NCI-H526 treated with DMSO at 0.1 percent for 48 hours (cell line): Measurements from ENCODE around the gene JAM3.
"Not testable (repeated sequence)": the region's sequence is repeated elsewhere in the genome, so short reads cannot be mapped to it uniquely, and the experiment has no call there.

Experiments used
- DNase-seq: peaks from one replicate; lab custom pipeline; 2025; lab: John Stamatoyannopoulos, UW

Gene JAM3

DNA sequence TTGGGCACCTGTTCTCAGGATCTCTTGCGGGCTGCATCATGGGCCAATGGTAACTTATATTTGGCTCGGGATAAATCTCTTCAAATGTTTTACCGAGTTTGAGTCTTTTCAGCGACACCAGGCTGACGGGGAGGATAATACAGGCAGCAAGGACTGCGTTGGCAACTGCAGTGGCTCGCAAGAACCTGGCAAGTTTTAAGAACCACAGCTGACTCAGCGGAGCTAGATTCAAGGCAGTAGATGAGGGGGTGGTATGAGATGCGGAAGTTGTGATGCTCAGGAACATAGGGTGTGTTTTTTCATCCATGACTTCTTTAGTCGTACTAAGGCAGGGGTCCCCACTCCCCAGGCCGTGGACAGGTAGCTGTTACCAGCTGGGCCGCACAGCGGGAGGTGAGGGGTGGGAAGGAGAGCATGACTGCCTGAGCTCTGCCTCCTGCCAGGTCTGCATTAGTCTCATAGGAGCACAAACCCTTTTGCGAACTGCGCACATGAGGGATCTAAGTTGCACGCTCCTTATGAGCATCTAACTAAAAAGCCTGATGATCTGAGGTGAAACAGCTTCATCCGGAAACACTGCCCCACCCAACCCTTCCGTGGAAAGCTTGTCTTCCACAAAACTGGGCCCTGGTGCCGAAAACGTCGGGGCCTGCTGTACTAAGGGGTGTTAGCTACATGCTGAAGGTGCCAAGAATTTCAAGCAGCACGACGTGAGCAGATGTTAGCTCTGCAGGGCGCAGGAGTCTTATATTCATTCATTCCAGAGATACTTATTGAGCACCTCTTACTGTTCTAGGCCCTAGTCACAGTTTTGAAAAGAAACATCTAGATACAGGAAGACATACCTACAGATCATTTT lies 6.4 kb upstream of the JAM3 start:
- DNase-seq: no peak

GRCh38 chr11:134063124-134063495 lies 5.8 kb upstream of the JAM3 start:
- DNase-seq: no peak

DNA sequence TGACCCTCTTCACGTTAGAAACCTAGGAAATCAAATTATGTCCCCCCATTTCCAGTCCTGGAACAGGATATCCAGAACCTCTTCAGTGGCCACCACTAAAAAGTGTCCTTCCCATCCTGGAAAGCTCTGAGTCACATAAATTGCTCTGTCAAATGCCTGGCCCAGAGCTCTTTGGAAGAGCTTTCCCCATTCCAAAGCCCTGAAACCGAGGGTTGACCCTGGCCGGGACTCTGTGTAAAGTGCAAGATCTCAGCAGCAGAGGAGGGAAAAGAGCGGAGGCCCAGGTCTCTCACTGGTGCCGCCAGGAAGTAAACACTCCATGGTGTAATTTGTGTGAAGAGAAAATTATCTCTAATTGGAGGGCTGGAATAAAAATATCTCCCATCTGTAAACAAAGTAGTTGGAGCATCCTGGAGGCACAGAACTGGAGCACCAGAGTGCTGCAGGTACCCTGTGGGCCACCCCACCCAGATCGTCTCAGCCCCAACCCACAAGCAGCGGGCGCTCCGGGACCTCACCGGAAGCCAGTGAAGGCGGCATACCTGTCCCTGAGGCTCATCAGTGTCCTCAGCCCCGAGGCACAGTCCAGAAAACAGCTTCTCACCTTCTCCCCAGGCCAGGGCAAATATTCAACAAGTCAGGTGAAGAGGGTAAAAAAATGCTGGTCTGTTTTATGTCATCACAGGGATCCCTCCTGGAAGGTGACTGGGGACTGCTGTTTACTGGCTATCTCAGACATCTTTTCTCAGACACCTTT lies 4.7 kb upstream of the JAM3 start:
- DNase-seq: no peak

DNA sequence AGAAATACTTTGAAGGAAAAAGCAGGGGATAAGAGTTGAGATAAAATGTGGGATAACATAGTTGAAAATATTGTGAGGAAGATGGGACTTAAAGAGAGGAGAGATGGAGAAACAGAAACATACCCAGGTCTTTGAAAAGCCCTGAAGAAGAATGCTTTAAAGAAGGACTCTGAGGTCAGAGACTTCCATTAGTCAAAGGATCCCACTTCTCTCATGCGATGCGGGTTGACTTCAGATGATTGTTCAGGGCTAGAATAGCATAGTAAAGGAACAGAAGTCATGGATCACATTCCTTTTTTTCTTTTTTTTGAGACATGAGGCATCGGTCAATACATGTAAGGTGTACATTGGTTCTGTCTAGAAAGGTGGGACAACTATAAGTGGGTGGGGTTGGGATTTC lies 3.5 kb upstream of the JAM3 start:
- DNase-seq: no peak

GRCh38 chr11:134066943-134067885 lies 1.7 kb upstream of the JAM3 start:
- peak; percentile 90 for DNase-seq

- DNase-seq: peak; percentile 63
Measured at GRCh38 chr11:134069426-134070341, 812 bp downstream of the JAM3 start.

DNA sequence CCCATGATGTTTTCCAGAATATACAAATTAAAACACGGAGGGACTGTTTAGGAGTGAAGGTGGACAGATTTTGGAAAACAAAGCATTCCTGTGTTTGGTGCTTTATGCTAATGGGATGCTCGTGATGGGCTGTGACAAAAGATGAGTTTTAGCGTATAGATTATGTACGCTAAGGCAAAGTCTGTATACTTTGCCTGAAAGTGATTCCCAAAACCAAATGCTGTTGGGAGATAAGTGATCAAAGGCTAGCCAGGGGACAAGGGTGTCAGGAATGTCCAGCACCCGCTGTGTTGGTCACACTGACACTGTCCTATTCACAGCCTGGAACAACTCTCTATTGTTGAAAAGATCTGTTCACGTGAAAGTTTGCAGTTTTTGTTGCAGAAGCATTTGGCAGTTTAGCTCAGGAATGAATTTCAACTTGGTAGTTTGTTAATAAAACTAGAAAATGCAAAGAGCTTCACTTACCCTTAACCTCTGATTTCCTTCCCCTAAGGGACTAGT lies 1.5 kb downstream of the JAM3 start:
- DNase-seq: peak; percentile 87

DNA sequence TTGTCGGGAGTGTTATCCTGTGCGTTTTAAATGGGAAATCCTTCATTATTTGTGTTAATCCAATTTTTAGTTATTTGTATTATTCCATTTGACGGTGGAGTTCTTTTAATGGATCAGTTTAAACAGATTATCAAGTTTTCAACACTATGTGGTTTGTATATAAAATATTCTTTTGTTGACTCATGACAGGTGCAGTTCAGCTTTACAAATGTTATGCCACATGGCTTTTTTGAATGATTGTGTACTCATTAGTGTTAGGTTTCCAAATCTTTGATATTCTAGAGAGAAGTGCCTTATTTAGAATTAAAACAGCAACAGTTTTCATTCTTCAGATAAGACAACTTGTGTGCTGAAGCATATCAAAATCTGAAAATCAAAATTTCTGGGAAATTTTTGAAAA lies 2.4 kb downstream of the JAM3 start:
- peak; percentile 95 for DNase-seq

DNA sequence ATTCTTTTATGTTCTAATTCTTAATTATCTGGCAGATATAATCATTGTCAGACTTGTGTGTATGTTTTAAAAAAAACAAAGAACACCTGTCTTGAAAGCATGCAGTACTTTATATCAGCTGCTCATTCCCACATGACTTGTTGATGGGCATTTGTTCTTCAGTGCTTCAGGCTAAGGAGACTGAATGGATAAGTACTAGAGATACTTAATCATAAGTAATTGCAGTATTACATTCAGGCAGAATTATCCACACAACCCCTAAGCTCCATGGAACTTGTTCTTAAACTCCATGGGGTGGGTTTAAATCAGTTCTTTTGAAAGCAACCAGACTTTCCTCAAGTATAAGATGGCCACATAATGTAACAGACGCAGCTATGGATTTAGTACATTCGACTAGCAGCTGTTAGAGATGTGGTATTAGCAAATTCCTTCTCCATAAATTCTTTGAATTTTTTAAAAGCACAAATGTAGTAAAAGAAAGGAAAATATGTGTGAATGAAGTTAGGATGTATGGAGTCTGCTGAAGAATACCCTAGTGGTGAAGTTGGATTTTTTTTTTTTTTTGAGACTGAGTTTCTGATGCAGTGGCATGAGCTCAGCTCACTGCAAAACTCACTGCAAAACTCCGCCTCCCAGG lies 3.0 kb downstream of the JAM3 start:
- DNase-seq: peak; percentile 76

DNA sequence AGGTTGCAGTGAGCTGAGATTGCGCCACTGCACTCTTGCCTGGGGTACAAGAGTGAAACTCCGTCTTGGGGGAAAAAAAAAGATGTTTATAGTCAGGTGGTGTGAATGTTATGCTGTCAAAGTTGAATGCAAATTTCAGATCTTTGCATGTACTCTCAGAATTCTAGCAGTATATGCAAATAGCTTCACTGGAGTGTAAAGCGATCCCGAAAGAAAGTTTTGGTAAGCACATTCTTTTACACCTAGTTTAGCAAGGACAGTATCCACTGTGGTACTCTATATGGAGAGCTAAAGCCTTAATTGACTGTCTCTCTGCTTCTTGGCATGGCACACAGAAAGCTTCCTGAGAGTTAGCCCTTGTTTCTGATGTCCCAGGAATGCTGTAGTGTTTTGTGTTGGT lies 4.0 kb downstream of the JAM3 start:
- DNase-seq: peak; percentile 97

- no peak for DNase-seq
Measured at GRCh38 chr11:134074346-134074745, 5.5 kb downstream of the JAM3 start.

DNA sequence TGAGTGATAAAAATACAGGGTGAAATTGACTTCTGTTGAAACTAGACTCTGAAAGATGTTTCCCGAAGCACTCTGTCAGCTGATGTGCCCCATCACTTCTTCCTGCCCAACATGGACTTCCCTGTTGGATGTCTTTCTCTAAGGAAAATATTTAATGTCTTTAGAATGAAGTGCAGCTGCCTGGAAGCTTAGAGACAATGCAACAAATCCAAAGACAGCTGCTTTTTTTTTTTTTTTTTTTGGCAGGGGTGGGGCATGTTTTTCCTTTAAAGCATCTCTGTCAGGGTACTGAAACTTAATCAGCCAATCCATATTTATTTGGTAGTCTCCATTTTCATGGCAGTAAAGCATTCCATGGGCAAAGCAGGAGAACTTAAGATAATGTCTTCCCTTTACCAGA lies 5.9 kb downstream of the JAM3 start:
- DNase-seq: no peak

- DNase-seq: no peak
Measured at GRCh38 chr11:134079317-134079716, 10.4 kb downstream of the JAM3 start.

DNA sequence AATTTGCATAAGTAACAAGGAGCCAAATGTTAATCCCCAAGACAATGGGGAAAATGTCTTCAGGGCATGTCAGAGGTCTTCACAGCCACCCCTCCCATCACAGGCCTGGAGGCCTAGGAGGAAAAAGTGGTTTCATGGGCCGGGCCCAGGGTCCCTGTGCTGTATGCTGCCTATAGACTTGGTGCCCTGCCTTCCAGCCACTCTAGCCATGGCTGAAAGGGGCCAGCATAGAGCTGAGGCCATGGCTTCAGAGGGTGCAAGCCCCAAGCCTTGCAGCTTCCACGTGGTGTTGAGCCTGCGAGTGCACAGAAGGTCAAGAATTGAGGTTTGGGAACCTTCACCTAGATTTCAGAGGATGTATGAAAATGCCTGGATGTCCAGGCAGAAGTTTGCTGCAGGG lies 12.4 kb downstream of the JAM3 start:
- DNase-seq: not testable (repeated sequence)

DNA sequence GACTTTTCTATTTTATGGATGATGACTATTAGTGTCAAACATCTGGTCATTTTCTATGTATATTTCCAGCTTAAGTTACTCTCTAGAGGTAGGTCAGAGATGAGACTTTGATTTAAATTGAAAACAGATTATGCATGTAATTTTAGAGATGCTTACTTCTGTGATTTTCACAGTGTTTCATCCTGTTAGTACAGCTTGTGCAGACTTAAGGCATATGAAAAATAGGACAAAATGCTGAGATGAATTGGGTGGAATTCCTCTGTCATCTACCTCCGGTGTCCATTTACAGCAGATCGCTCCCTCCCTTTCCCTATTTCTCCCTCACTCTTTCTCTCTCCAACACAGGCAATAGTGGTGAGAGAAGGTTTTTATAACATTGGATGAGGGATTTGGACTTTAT lies 14.1 kb downstream of the JAM3 start:
- no peak for DNase-seq

DNA sequence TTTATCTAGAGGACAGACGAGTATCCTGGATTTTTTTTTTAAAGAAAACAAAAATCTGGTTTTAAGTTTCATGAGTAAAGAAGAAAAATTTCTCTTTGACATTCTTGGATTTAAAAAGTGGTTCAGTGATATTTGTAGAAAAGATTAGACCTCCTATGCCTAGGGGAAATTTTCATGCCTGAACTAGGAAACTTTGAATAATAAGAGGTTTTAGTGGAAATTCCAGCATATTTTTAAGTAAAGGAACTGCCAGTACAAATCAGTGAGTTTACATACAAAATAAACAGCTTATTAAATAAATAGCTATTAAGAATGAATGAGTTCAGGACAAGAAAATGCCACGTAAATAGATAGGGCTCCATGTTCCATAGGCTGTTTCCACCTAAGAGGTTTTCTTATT lies 17.5 kb downstream of the JAM3 start:
- no peak for DNase-seq

DNA sequence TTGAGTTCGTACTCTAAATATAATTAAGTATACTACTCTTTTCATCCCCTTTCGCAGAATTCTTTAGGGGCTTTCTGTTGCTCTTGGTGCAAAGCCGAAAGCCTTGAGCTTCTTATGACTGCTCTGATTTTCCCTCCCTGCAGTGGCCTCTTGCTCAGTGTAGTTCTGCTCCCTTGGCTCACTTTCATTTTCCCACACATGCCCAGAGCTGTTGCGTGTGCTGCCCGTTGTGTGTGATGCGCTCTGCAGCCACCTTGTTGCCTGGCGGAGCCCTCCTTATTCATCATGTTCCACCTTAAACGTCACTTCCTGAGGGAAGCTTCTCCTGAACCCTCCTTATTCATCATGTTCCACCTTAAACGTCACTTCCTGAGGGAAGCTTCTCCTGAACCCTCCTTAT lies 23.1 kb downstream of the JAM3 start:
- DNase-seq: not testable (repeated sequence)

- DNase-seq: no peak
Measured at GRCh38 chr11:134097166-134097565, 28.3 kb downstream of the JAM3 start.

- DNase-seq: peak; percentile 79
Measured at GRCh38 chr11:134098566-134099184, 29.8 kb downstream of the JAM3 start.

DNA sequence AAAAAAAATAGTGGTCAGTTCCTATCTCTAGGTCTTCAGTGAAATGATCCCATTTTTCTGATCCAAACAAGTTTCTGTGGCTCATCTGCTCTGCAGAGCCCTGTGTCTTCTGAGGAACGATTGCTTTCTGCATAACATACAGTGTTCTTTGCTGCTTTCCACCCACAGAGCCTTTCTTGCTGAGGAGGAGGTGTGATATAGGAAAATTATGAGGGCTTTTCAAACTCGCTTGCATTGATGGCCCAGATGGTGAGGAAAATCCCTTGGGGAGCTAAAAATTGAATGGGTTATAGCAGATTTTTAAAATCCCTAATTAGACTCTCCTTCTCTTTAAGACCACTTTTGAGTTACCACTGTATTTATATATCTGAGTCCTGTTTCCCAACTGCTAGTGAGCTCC lies 31.3 kb downstream of the JAM3 start:
- DNase-seq: no peak
